Esophagus squamous epithelium (tissue), 4 donors: ENCODE data around the gene GADD45G.

Experiments used
- CTCF ChIP-seq, 6 experiments: fragments of 450-650 bp in 4 of 6; fragments of 200-600 bp in 2 of 6; sonication (generic) in 2 of 6; IDR thresholded peaks; one replicate each; pipeline ENCODE4 v1.5.1; 2016 to 2019; ENCODE audit warnings: antibody characterized with exemption in 6 of 6, mild to moderate bottlenecking in 4 of 6, moderate library complexity in 4 of 6
- POLR2A ChIP-seq, 4 donors: fragments of 450-650 bp; IDR thresholded peaks; one replicate each; pipeline ENCODE4 v1.6.1; 2017; ENCODE audit warnings: antibody characterized with exemption in 4 of 4, mild to moderate bottlenecking in 4 of 4, moderate library complexity in 3 of 4

GRCh38 chr9:89638893-89639292, 34.1 kb downstream of the GADD45G start:
- TF ChIP-seq POLR2A (IDR thresholded peaks at IDR 0.05) (no peak), CTCF (IDR thresholded peaks at IDR 0.05) (no peak)
